IPS-18a (cell line): ENCODE measurements around the gene MAPK12.

Experiments
- H3K27ac ChIP-seq: one replicate; pipeline ENCODE4 v1.5.1; 2013; ENCODE audit warnings: low read length
- H3K27me3 ChIP-seq: one replicate; pipeline ENCODE4 v1.6.1; 2013; ENCODE audit warnings: mild to moderate bottlenecking, low read length; ENCODE audit not compliant: control insufficient read depth, insufficient read depth
- H3K36me3 ChIP-seq: one replicate; pipeline ENCODE4 v1.6.1; 2013; ENCODE audit warnings: low read depth, low read length; ENCODE audit not compliant: control insufficient read depth
- H3K4me1 ChIP-seq: one replicate; pipeline ENCODE4 v1.6.1; 2013; ENCODE audit warnings: low read depth, low read length; ENCODE audit not compliant: control insufficient read depth
- H3K4me3 ChIP-seq: one replicate; pipeline ENCODE4 v1.5.1; 2013; ENCODE audit warnings: low read length
- H3K9ac ChIP-seq: one replicate; pipeline ENCODE4 v1.6.1; 2013; ENCODE audit warnings: mild to moderate bottlenecking, low read length, moderate library complexity
- H3K9me3 ChIP-seq: one replicate; pipeline ENCODE4 v1.6.1; 2013; ENCODE audit warnings: low read depth, low read length; ENCODE audit not compliant: control insufficient read depth

The MAPK12 gene

GRCh38 chr22:50261615-50262459, at the start of gene MAPK12:
MAPK12 (minus strand) TSS chr22:50261683; CDS start chr22:50261509, 174 bp downstream.
- H3K4me3 ChIP-seq: peak within 1 kb of the TSS; percentile 50
- peaks cover 26% of the 10 kb centered on the region for H3K27me3 ChIP-seq
- H3K27ac ChIP-seq: no peak within 1 kb of the TSS
- H3K36me3 ChIP-seq: no peaks in the 10 kb centered on the region
- H3K9me3 ChIP-seq: no peaks in the 10 kb centered on the region
- H3K9ac ChIP-seq: no peak within 1 kb of the TSS
- no peaks in the 10 kb centered on the region for H3K4me1 ChIP-seq

- Histone ChIP-seq H3K4me1 (peaks cover 11% of the 10 kb centered on the region), H3K27ac (no peak overlapping the region), H3K9me3 (no peaks in the 10 kb centered on the region), H3K9ac (no peak overlapping the region), H3K4me3 (no peak overlapping the region), H3K27me3 (peaks cover 3% of the 10 kb centered on the region), H3K36me3 (no peaks in the 10 kb centered on the region)
These were observed 49.5 kb upstream of the MAPK12 start for GRCh38 chr22:50310949-50311444.

- H3K36me3 ChIP-seq: no peaks in the 10 kb centered on the region
- H3K27ac ChIP-seq: no peak overlapping the region
- H3K4me3 ChIP-seq: no peak overlapping the region
- peaks cover 14% of the 10 kb centered on the region for H3K4me1 ChIP-seq
- no peak overlapping the region for H3K9ac ChIP-seq
- no peaks in the 10 kb centered on the region for H3K9me3 ChIP-seq
- H3K27me3 ChIP-seq: peaks cover 3% of the 10 kb centered on the region
These were observed 48.7 kb upstream of the MAPK12 start for GRCh38 chr22:50310031-50310722.

DNA sequence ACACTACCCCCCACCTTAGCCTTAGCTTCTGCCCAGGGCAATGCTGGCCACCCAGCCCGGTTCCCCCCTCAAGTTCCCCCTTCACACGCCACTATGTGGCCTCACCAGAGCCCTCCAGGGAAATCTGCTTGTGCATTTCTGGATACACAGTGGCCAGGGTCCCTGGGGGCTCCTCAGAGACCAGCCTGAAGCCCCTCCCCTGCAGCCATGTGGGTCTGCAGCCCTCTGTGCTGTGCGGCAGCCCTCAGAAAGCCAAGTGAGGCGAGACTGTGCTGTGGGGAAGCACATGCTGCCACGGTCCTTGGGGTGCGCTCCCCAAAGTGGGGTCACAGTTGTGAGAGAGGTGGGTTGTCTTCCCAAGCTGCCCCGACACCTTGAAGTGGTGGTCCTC, 48.1 kb upstream of the MAPK12 start:
- Histone ChIP-seq H3K4me1 (peaks cover 14% of the 10 kb centered on the region), H3K27me3 (peaks cover 3% of the 10 kb centered on the region), H3K9me3 (no peaks in the 10 kb centered on the region), H3K9ac (no peak overlapping the region), H3K36me3 (no peaks in the 10 kb centered on the region), H3K27ac (no peak overlapping the region), H3K4me3 (no peak overlapping the region)

- H3K4me3 ChIP-seq: no peak overlapping the region
- no peaks in the 10 kb centered on the region for H3K9me3 ChIP-seq
- peaks cover 3% of the 10 kb centered on the region for H3K27me3 ChIP-seq
- H3K9ac ChIP-seq: no peak overlapping the region
- H3K4me1 ChIP-seq: peaks cover 17% of the 10 kb centered on the region
- H3K36me3 ChIP-seq: no peaks in the 10 kb centered on the region
- no peak overlapping the region for H3K27ac ChIP-seq
These were observed 47.6 kb upstream of the MAPK12 start for GRCh38 chr22:50308986-50309600.

GRCh38 chr22:50308597-50308935, 47.1 kb upstream of the MAPK12 start:
- no peak overlapping the region for H3K4me3 ChIP-seq
- H3K9ac ChIP-seq: no peak overlapping the region
- H3K27me3 ChIP-seq: peaks cover 3% of the 10 kb centered on the region
- H3K27ac ChIP-seq: no peak overlapping the region
- H3K4me1 ChIP-seq: peaks cover 20% of the 10 kb centered on the region
- H3K9me3 ChIP-seq: no peaks in the 10 kb centered on the region
- H3K36me3 ChIP-seq: no peaks in the 10 kb centered on the region

DNA sequence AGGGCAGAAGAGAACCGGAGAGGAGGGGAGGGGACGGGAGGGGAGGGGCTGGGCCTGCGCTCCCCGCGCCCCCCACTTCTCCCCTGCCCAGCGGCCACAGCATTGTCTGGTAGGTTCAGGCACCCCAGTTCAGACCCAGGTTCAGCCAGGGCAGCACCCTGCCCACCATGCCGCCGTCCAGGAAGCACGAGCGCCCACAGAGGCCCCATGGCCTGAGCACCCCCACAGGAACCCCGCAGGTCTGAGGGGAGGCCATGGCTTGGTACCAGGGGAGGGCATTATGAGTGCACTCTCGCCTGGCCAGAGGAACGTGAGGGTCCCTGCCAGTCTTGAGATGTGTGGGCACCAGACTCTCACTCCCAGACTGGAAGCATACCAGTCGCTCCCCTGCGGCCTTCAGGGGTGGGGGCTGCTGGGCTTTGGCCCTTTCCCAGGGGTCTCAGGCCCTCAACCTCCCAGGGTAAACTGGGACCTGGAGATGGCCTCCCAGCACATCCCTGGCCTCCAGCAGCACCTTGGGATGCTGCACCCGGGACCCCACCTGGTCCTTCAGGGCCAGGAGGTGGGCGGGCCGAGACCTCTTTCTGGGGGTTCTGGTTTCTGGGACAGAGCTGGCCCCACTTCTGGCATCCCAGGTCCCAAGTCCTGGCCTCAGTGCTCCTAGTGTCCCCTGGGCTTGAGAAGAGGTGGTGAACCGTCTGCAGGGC, 46.6 kb upstream of the MAPK12 start:
- peaks cover 20% of the 10 kb centered on the region for H3K4me1 ChIP-seq
- no peak overlapping the region for H3K9ac ChIP-seq
- H3K4me3 ChIP-seq: no peak overlapping the region
- no peaks in the 10 kb centered on the region for H3K36me3 ChIP-seq
- H3K9me3 ChIP-seq: no peaks in the 10 kb centered on the region
- H3K27ac ChIP-seq: no peak overlapping the region
- peaks cover 3% of the 10 kb centered on the region for H3K27me3 ChIP-seq

GRCh38 chr22:50306753-50307749, 45.6 kb upstream of the MAPK12 start, which contains the start of gene PLXNB2:
PLXNB2 (minus strand) TSS chr22:50307646; CDS start chr22:50290584, 17,062 bp downstream.
- no peaks in the 10 kb centered on the region for H3K9me3 ChIP-seq
- H3K27ac ChIP-seq: no peak within 1 kb of the TSS
- peak within 1 kb of the TSS; percentile 63 for H3K9ac ChIP-seq
- peak within 1 kb of the TSS; percentile 64 for H3K4me3 ChIP-seq
- peaks cover 20% of the 10 kb centered on the region for H3K4me1 ChIP-seq
- peaks cover 3% of the 10 kb centered on the region for H3K27me3 ChIP-seq
- no peaks in the 10 kb centered on the region for H3K36me3 ChIP-seq

GRCh38 chr22:50305923-50306566, 44.6 kb upstream of the MAPK12 start:
- peak overlapping the region; percentile 49 for H3K4me3 ChIP-seq
- H3K27me3 ChIP-seq: peaks cover 3% of the 10 kb centered on the region
- H3K9ac ChIP-seq: no peak overlapping the region
- H3K9me3 ChIP-seq: no peaks in the 10 kb centered on the region
- peaks cover 20% of the 10 kb centered on the region for H3K4me1 ChIP-seq
- no peak overlapping the region for H3K27ac ChIP-seq
- no peaks in the 10 kb centered on the region for H3K36me3 ChIP-seq

DNA sequence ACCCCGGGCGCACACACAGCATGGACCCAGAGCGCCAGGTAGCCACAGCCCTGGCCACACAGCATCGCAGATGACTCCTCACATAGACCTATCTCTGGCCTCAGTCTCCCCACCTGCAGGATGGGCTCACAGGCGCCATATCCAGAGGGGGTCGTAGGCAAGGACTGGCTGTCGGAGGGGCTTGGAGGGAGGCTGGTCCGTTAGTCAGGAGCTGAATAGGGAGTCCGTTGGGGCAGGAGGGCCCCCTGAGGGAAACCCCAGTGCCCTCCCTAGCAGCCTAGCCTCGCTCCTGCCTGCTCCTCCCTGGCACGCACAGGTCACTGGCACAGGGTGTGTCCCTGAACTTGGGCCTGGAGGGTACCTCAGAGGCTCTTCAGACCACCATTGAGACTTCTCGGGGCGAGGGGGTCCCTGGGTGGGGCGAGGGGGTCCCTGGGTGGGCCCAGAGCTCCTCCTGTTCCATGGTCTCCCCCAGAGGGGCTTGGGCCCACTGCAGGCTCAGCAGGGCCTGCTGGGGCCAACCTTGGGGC, 44.0 kb upstream of the MAPK12 start:
- no peak overlapping the region for H3K4me3 ChIP-seq
- no peak overlapping the region for H3K27ac ChIP-seq
- H3K27me3 ChIP-seq: peaks cover 3% of the 10 kb centered on the region
- H3K4me1 ChIP-seq: peaks cover 20% of the 10 kb centered on the region
- no peaks in the 10 kb centered on the region for H3K36me3 ChIP-seq
- no peaks in the 10 kb centered on the region for H3K9me3 ChIP-seq
- no peak overlapping the region for H3K9ac ChIP-seq
